GM18909 (cell line): ENCODE measurements around the gene LECT2.

Experiments used
- ATAC-seq: cut with Tn5 transposase; IDR thresholded peaks from one replicate; pipeline ENCODE4 v1.9.1; 2021; ENCODE audit warnings: mild to moderate bottlenecking; ENCODE audit not compliant: unreplicated experiment, poor library complexity

The LECT2 gene

GRCh38 chr5:135954899-135955298, at the start of gene LECT2:
Gene LECT2, minus strand, starts transcription at chr5:135954983. Its CDS starts 150 bp downstream, at chr5:135954833.
- no peak for ATAC-seq

GRCh38 chr5:136004436-136004835, 49.7 kb upstream of the LECT2 start:
- no peak for ATAC-seq

- ATAC-seq, result no peak
These were observed 46.7 kb upstream of the LECT2 start for GRCh38 chr5:136001466-136001981.

GRCh38 chr5:136000932-136001331, 46.1 kb upstream of the LECT2 start:
- no peak for ATAC-seq

GRCh38 chr5:136000147-136000546, 45.4 kb upstream of the LECT2 start:
- no peak for ATAC-seq

GRCh38 chr5:135999406-136000139, 44.8 kb upstream of the LECT2 start:
- ATAC-seq, result no peak

- ATAC-seq, result no peak
These were observed 44.1 kb upstream of the LECT2 start for GRCh38 chr5:135998889-135999288.

GRCh38 chr5:135997673-135998335, 43.0 kb upstream of the LECT2 start:
- no peak for ATAC-seq

- ATAC-seq, result no peak
These were observed 41.8 kb upstream of the LECT2 start for GRCh38 chr5:135996611-135997010.

- ATAC-seq, result no peak
These were observed 41.2 kb upstream of the LECT2 start for GRCh38 chr5:135995976-135996375.

GRCh38 chr5:135993880-135994636, 39.3 kb upstream of the LECT2 start:
- no peak for ATAC-seq

- ATAC-seq, result no peak
These were observed 38.6 kb upstream of the LECT2 start for GRCh38 chr5:135993335-135993879.

- no peak for ATAC-seq
These were observed 36.6 kb upstream of the LECT2 start for GRCh38 chr5:135991429-135991828.

- ATAC-seq, result no peak
These were observed 35.9 kb upstream of the LECT2 start for GRCh38 chr5:135990528-135991255.

GRCh38 chr5:135989686-135990085, 34.9 kb upstream of the LECT2 start:
- ATAC-seq, result no peak

GRCh38 chr5:135988546-135988945, 33.8 kb upstream of the LECT2 start:
- no peak for ATAC-seq

GRCh38 chr5:135986891-135987401, 32.2 kb upstream of the LECT2 start:
- ATAC-seq, result no peak

GRCh38 chr5:135986401-135986800, 31.6 kb upstream of the LECT2 start:
- no peak for ATAC-seq

- no peak for ATAC-seq
These were observed 31.2 kb upstream of the LECT2 start for GRCh38 chr5:135985951-135986350.

- no peak for ATAC-seq
These were observed 25.8 kb upstream of the LECT2 start for GRCh38 chr5:135980620-135981019.
